HL-60 (cell line): ENCODE results near the gene SLC3A2.

ENCODE experiments used
- DNase-seq, 2 experiments: peaks; one replicate each; pipeline ENCODE4 v3.0.0-alpha.2; 2010 to 2020; ENCODE audit warnings: low read depth in 1 of 2, low spot score in 1 of 2
- H3K27ac ChIP-seq: fragments of 250-450 bp; sonication (Bioruptor Pico); replicated peaks from 2 replicates; pipeline ENCODE4 v1.5.1; 2020; ENCODE audit warnings: mild to moderate bottlenecking, moderate library complexity
- H3K27me3 ChIP-seq: fragments of 250-450 bp; sonication (Bioruptor Pico); 2 replicates; pipeline ENCODE4 v1.5.1; 2021; ENCODE audit warnings: mild to moderate bottlenecking, moderate library complexity; ENCODE audit not compliant: insufficient read depth, poor library complexity, severe bottlenecking
- H3K4me3 ChIP-seq: replicated peaks from 2 replicates; pipeline ENCODE4 v1.5.1; 2011; ENCODE audit warnings: mild to moderate bottlenecking, control low read depth, low read length; ENCODE audit not compliant: insufficient read depth
- GABPA ChIP-seq: IDR thresholded peaks from 2 replicates; pipeline ENCODE4 v1.6.1; 2012; ENCODE audit warnings: low read depth
- POLR2AphosphoS5 ChIP-seq: IDR thresholded peaks from 2 replicates; pipeline ENCODE4 v1.6.1; 2012; ENCODE audit warnings: low read depth
- SPI1 ChIP-seq: IDR thresholded peaks from 2 replicates; pipeline ENCODE4 v1.6.1; 2012; ENCODE audit warnings: low read depth, mild to moderate bottlenecking, borderline replicate concordance
- TF ChIP-seq, protein P1 (sequence below): IDR thresholded peaks from one replicate; pipeline ENCODE4 v1.5.1; 2011; ENCODE audit warnings: low read length, control low read depth, inconsistent platforms; ENCODE audit not compliant: insufficient read depth
- TF ChIP-seq, protein P2 (sequence below): IDR thresholded peaks from 2 replicates; pipeline ENCODE4 v1.6.1; 2012; ENCODE audit warnings: low read depth; ENCODE audit not compliant: insufficient replicate concordance

Gene SLC3A2

DNA sequence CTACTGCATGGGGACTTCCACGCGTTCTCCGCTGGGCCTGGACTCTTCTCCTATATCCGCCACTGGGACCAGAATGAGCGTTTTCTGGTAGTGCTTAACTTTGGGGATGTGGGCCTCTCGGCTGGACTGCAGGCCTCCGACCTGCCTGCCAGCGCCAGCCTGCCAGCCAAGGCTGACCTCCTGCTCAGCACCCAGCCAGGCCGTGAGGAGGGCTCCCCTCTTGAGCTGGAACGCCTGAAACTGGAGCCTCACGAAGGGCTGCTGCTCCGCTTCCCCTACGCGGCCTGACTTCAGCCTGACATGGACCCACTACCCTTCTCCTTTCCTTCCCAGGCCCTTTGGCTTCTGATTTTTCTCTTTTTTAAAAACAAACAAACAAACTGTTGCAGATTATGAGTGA lies 7.7 kb downstream of the SLC3A2 start:
- Histone ChIP-seq H3K27me3 (no peaks in the 10 kb centered on the region), H3K4me3 (no peak overlapping the region), H3K27ac (no peak overlapping the region)
- DNase-seq: no peak
- TF ChIP-seq GABPA: no peak
- TF ChIP-seq, protein P1, sequence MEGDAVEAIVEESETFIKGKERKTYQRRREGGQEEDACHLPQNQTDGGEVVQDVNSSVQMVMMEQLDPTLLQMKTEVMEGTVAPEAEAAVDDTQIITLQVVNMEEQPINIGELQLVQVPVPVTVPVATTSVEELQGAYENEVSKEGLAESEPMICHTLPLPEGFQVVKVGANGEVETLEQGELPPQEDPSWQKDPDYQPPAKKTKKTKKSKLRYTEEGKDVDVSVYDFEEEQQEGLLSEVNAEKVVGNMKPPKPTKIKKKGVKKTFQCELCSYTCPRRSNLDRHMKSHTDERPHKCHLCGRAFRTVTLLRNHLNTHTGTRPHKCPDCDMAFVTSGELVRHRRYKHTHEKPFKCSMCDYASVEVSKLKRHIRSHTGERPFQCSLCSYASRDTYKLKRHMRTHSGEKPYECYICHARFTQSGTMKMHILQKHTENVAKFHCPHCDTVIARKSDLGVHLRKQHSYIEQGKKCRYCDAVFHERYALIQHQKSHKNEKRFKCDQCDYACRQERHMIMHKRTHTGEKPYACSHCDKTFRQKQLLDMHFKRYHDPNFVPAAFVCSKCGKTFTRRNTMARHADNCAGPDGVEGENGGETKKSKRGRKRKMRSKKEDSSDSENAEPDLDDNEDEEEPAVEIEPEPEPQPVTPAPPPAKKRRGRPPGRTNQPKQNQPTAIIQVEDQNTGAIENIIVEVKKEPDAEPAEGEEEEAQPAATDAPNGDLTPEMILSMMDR: no peak
- no peak; the same call in 1 of the 2 replicates for TF ChIP-seq POLR2AphosphoS5
- TF ChIP-seq, protein P2, sequence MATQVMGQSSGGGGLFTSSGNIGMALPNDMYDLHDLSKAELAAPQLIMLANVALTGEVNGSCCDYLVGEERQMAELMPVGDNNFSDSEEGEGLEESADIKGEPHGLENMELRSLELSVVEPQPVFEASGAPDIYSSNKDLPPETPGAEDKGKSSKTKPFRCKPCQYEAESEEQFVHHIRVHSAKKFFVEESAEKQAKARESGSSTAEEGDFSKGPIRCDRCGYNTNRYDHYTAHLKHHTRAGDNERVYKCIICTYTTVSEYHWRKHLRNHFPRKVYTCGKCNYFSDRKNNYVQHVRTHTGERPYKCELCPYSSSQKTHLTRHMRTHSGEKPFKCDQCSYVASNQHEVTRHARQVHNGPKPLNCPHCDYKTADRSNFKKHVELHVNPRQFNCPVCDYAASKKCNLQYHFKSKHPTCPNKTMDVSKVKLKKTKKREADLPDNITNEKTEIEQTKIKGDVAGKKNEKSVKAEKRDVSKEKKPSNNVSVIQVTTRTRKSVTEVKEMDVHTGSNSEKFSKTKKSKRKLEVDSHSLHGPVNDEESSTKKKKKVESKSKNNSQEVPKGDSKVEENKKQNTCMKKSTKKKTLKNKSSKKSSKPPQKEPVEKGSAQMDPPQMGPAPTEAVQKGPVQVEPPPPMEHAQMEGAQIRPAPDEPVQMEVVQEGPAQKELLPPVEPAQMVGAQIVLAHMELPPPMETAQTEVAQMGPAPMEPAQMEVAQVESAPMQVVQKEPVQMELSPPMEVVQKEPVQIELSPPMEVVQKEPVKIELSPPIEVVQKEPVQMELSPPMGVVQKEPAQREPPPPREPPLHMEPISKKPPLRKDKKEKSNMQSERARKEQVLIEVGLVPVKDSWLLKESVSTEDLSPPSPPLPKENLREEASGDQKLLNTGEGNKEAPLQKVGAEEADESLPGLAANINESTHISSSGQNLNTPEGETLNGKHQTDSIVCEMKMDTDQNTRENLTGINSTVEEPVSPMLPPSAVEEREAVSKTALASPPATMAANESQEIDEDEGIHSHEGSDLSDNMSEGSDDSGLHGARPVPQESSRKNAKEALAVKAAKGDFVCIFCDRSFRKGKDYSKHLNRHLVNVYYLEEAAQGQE: no peak
- TF ChIP-seq SPI1: no peak

DNA sequence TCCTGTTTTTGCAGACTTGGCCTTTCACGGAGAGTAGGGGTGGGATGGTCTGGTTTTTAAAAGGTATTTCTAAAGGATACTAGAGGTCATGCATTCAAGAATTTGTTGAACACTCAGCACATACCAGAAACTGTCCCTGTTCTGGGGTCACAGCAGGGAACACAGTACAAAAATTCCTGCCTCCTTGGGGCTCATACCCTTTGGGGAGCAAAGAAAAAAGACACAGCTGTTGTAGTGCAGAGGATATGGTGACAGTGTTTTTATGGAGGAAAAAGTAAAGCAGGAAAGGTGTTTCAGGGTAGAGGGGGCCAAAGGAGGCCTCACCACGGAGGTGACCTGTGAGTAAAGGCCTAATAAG lies 8.4 kb downstream of the SLC3A2 start:
- H3K27me3 ChIP-seq: no peaks in the 10 kb centered on the region
- H3K27ac ChIP-seq: no peak overlapping the region
- TF ChIP-seq SPI1: no peak
- TF ChIP-seq POLR2AphosphoS5: no peak
- TF ChIP-seq, protein P1: no peak
- no peak for TF ChIP-seq GABPA
- TF ChIP-seq, protein P2: no peak
- no peak overlapping the region for H3K4me3 ChIP-seq
- no peak for DNase-seq

DNA sequence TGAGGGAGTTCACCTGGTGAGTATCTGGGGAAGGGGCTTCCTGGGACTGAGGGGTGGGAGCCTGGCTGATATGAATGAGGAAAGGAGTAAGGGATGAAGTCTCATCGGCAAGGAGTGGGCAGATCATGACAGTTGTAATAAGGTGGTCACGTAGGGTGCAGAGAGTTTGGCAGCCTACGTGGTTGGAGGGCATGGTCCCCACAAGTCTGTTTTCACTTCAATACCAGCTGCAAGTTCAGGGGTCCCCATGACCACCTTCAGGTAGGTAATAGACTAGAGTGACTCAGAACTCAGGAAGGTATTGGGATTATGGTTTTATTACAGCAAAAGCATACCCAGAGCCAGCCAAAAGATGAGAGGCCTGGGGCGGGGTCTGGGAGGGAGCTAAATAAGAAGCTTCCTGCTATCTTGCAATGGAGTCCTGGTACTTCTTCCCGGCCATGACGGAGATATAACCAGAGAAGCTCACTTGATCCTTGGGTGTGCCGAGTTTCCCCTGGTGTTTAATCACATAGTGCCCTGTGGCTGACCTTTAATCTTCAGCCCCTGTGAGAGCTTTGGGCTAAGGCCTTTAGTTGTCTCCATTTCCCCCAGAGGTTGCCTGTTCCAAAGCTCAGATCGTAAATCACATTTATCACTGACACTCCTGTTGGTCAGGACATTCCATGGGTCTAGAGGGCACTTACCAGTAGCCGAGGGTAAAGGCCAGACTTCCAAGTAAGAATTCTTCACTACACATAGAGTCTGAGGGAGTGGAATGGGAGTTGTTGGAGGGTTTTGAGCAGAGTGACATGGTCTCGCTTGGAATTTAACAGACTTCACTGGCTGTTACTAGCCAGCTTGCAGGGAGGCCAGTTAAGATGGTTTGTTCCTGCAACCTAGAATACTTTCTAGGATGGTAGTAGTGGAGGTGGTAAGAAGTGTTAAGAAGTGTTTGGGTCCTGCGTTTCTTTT lies 9.1 kb downstream of the SLC3A2 start:
- TF ChIP-seq, protein P1: no peak
- peak; percentile 85 for TF ChIP-seq POLR2AphosphoS5
- Histone ChIP-seq H3K27me3 (no peaks in the 10 kb centered on the region), H3K4me3 (no peak overlapping the region), H3K27ac (no peak overlapping the region)
- DNase-seq: peak in 1 of 2 experiments; percentile 26
